ENCODE data around the gene PHLDB3.

Gene PHLDB3

GRCh38 chr19:43471091-43471490, 33.5 kb downstream of the PHLDB3 start:
- no peak for FAIRE-seq

DNA sequence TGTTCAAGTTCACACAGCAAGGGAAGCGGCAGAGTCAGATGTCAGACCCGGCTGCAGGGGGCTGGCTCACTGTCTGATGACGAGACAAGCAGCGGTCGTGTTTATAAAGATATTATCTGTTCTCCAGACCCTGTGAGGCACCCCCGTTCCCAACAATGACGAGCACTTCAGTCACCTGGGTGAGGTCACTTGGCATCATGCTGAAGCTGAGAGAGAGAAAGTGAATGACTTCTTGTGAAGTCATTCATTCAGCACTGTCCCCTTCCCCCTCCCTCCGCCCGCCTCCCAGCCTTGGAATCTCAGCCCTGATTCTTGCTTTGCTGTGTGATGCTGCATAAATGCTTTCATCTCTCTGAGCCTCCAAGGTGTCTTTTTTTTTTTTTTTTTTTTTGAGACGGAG, 34.3 kb downstream of the PHLDB3 start:
- DNase-seq (ENCODE audit: insufficient read length, low spot score) (no peak), FAIRE-seq (no peak)

More at GRCh38 chr19:43471091-43471490, 33.5 kb downstream of the PHLDB3 start:
- DNase-seq (ENCODE audit: insufficient read length, low spot score), result no peak

- FAIRE-seq, result no peak
- DNase-seq (ENCODE audit: insufficient read length, low spot score), result no peak
These were observed 35.4 kb downstream of the PHLDB3 start for GRCh38 chr19:43469160-43469480.

- FAIRE-seq, result no peak
- DNase-seq (ENCODE audit: insufficient read length, low spot score), result no peak
These were observed 36.0 kb downstream of the PHLDB3 start for GRCh38 chr19:43468354-43469159.

DNA sequence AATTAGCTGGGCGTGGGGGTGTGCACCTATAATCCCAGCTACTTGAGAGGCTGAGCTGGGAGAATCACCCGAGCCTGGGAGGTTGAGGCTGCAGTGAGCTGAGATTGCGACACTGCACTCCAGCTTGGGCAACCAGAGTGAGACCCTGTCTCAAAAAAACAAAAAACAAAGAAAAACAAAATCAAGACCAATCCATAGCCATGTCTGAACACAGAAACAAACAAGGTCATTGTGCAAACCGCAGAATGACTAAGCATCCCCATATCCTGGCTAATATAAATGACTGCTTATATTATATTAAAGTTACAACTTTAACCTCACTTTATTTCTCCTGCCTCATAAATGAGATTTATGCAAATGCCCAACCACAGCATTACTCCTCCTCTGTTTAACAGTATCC, 36.8 kb downstream of the PHLDB3 start:
- FAIRE-seq (no peak), DNase-seq (ENCODE audit: insufficient read length, low spot score) (no peak)

DNA sequence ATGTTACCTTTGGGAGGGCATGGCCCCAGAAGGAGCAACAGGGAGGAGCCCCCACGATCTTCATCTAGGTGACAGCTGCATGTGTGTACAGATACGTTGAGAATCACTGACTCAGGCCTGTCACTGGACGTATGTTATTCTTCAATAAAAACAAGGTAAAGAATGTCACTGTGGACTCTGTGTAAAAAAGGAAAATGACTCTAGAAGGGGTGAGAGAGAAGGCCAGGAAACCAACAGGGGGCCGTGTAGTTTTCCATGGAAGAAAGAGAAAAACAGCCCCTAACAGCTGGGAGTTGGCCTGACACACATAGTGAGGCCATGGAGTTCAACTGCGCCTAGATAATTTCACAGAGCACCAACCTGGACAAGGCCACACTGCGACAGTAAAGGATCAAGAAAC, 37.3 kb downstream of the PHLDB3 start:
- FAIRE-seq, result no peak

GRCh38 chr19:43466793-43467192, 37.8 kb downstream of the PHLDB3 start:
- FAIRE-seq, result no peak
- DNase-seq (ENCODE audit: insufficient read length, low spot score), result no peak

More for the DNA sequence above, 37.3 kb downstream of the PHLDB3 start:
- DNase-seq (ENCODE audit: insufficient read length, low spot score), result no peak

DNA sequence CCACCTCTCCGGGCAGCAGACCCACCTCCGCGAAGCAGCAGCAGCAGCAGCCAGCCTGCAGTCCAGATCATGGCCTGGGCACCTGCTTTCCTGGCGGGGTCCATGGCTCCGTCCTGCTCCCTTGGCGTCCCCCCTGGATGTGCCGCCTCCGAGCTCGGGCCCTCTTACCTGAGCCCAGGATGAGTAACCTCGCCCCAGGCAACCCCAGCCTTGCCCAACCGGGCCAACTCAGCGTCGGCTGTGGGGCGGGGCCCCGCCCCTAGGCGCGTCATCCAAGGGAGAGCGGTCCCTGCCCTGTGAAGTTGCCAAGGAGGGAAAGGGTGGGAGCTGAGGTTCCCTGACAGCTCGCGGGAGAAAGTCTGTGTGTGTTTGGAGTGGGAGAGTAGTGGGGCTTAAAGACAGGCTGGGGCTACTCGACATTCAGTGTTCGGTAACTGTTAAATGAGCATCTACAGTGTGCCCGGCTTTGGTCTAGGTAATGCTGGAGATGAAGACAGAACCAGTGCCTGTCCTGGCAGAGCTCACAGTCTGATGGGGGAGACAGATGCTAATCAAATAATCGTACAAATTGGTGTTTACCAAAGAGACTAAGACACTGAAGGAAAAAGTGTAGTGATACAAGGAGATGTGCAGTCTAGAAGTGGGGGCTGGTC, 39.0 kb downstream of the PHLDB3 start, which contains the start of gene LYPD3:
Gene LYPD3 (minus strand): TSS at position 141 of the 653 bp plus-strand sequence. CDS start 37 bp downstream, at position 104.
- DNase-seq (ENCODE audit: insufficient read length, low spot score), result no peak
- no peak for FAIRE-seq

DNA sequence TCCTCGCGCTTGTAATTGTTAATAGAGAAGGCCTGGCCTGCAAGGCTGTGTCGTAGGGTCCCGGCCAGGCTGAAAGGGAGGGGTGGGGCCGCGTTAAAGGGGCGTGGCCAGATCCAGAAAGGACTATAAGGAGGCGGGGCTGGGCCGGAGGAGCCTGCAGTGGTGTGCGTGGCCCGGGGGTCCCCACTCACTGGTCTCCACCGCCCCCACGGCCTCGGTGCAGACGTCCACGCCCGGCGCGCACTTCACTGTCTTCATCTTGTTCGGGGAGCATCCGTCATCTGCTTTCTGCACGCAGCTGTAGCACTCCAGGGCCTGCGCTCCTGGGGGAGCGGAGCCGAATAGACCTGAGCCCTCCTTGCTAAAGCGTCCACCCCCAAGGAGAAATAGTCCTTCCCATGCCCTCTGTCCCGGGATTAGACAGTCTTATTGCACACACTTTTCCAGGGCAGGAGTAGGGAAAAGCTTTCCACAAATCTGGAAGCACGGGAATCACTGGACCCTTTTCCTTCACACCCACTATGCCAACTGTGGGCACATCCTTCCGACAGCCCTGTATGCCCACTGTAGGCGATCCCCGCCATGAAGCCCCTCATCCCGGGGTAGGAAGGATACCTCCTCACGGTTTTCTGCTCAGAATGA, 40.3 kb downstream of the PHLDB3 start:
- peak; percentile 57 for DNase-seq (ENCODE audit: insufficient read length, low spot score)
- no peak for FAIRE-seq

DNA sequence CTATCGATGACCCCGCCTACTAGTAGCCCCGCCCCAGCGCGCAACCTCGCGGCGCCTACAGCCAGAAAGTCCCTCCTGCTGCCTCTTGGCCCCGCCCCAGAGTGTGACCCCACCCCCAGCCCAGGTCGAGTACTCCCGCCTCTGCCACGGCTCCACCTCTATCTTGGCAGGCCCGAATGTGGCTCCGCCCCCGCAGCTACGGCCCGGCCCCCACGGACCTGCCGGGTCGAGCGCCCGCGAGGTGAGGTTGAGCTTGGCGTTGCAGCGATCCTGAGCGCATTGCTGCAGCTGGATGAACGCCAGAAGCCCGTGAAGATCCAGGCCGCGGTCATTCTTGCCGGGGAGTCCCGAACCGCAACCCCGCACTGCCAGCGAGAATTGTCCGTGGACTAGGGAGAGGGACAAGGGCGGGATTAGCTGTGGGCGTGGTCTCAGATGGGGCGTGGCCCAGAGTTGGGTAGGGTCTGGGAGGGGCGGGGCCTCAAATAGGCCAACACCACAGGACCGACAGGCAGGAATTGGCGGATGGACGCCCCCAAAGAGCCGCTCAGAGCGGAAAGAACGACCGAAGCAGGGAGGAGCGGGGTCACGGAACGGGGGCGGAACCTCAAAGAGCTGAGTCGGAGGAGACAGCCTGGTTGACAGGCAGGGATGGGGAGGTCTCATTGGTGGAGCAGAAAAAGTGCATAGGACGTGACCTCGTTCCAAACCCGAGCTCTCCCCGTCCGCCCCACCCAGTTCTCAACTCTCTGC, 41.0 kb downstream of the PHLDB3 start:
- FAIRE-seq (peak; percentile 94), DNase-seq (ENCODE audit: insufficient read length, low spot score) (peak; percentile 87)

DNA sequence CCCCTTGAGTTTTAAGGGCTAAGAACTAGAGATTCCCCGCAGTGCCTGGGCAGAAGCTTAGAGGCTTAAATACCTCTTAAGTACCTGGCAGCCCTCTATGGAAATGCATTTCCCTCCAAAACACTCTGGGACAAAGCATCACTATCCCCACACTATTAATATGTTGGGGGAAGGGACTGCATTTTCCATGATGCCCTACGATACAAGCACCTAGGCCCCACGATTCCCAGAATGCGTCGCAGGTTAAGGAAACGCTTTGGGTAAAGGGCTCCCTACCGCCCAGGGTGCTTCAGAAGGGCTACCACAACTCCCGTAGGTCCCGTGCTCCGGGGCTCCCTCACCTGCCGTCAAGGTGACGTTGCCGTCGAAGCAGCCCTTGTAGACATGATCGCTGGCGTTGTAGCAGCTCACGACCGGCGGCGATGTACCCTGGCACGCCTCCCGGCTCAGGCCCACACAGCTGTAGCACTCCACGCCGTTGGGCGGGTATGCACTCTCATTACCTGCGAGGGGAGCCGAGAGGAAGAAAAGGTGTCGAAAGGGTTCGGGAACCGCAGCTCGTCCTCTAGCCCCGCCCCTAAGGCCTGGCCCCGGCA, 41.7 kb downstream of the PHLDB3 start:
- DNase-seq (ENCODE audit: insufficient read length, low spot score), result no peak
- no peak for FAIRE-seq

GRCh38 chr19:43462383-43462782, 42.2 kb downstream of the PHLDB3 start:
- no peak for DNase-seq (ENCODE audit: insufficient read length, low spot score)
- no peak for FAIRE-seq

GRCh38 chr19:43461303-43461702, 43.2 kb downstream of the PHLDB3 start:
- DNase-seq (ENCODE audit: insufficient read length, low spot score), result no peak
- no peak for FAIRE-seq

- FAIRE-seq, result no peak
- DNase-seq (ENCODE audit: insufficient read length, low spot score), result no peak
These were observed 44.1 kb downstream of the PHLDB3 start for GRCh38 chr19:43460362-43461016.

GRCh38 chr19:43457809-43458208, 46.7 kb downstream of the PHLDB3 start:
- FAIRE-seq, result no peak
- DNase-seq (ENCODE audit: insufficient read length, low spot score), result no peak

DNA sequence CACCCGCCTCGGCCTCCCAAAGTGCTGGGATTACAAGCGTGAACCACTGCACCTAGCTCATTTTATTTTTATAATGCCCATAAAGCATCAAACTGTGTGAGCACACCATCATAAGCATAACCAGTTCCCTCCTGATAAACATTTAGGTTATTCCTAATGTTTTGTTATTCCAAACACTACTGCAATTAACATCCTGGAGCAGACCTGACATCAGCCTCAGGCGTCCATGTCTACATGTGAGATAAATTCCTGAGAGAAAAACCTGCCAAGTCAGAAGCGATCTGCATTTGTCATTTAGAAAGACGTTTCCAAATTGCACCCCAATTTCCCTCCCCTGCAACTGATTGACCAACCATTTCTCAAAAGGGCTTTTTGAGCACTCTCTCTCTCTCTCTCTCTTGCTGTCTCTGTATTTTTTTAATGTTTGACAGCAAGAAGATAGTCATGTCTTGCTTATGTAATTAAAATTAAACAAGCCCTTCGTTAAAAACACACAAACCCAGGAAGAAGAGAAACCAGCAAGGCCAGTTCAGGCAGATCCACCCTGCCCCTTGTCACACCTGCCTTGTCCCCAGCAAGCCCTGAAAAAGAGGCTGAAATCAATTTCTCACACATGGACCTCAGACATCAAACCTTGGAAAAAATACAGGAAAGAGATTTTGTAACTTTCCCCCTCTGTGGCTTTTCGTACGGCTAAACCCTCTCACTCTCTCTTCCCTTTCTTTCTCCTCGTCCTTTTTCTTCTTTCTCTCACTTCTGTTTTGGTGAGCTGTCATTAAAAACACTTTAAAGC, 49.0 kb downstream of the PHLDB3 start:
- FAIRE-seq, result no peak
- no peak for DNase-seq (ENCODE audit: insufficient read length, low spot score)

- FAIRE-seq (no peak), DNase-seq (ENCODE audit: insufficient read length, low spot score) (no peak)
These were observed 50.5 kb downstream of the PHLDB3 start for GRCh38 chr19:43454031-43454430.

GRCh38 chr19:43452582-43452981, 52.0 kb downstream of the PHLDB3 start:
- DNase-seq (ENCODE audit: insufficient read length, low spot score), result no peak
- FAIRE-seq, result no peak

DNA sequence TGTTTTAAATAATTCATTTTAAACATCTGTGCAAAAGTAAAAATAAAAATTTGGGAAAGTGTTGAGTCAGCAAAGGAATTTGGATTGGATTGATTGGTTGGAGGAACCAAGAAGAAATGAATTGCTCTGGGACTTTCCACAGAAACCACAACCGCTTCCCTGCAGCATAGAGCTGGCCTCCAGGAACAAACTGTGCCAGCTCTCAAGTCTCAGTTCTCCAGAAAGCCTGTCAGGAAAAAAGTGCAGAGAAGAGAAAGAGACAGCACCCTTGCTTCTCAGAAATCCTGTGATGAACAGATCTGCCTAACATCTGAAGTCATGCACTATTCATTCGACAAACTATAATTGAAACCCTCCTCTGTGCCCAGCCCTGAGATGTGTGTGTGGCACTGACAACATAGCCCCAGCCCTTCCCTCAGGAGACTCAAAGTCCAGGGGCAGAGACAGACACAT, 54.0 kb downstream of the PHLDB3 start:
- DNase-seq (ENCODE audit: insufficient read length, low spot score), result no peak
- FAIRE-seq, result no peak
